SK-MEL-5 (cell line): ENCODE results near the gene SPEG. TPM values are rescaled to one million over a fixed set of nuclear protein-coding genes. Genes with fewer than 3 reads are reported as not detected.

Source experiments
- DNase-seq: peaks from one replicate; pipeline ENCODE4 v3.0.0-alpha.2; 2016; ENCODE audit warnings: low read depth, low spot score
- in situ Hi-C: cut with HindIII; loops from 2 replicates; pipeline ENCODE4 v1.10.0; 2016; ENCODE audit warnings: low sequenced_read_pairs, high pct_unique_total_duplicates, low pct_unique_long_range_greater_than_20kb
- total RNA-seq: library from RNA; depleted of rRNA; stranded (reverse); fragments of >200 nt; shearing (Covaris generic); gene quantifications from 2 replicates; pipeline ENCODE4 v1.2.3, GENCODE V29; 2014

SPEG gene
- total RNA-seq, 1 experiment from 2014 or later = 1.9 TPM

GRCh38 chr2:219478916-219479315, 44.3 kb downstream of the SPEG start:
- DNase-seq = no peak
- in situ Hi-C loops = no loop called here

- in situ Hi-C loops = no loop called here
- DNase-seq = no peak
Observed at GRCh38 chr2:219480004-219480403, 45.4 kb downstream of the SPEG start.

GRCh38 chr2:219482674-219483405, 48.2 kb downstream of the SPEG start:
- in situ Hi-C loops = no loop called here
- no peak for DNase-seq

- no peak for DNase-seq
- in situ Hi-C loops = no loop called here
Observed at GRCh38 chr2:219483451-219484342, 49.1 kb downstream of the SPEG start.

GRCh38 chr2:219484343-219485200, 49.9 kb downstream of the SPEG start:
- in situ Hi-C loops = no loop called here
- no peak for DNase-seq

GRCh38 chr2:219485201-219485580, 50.5 kb downstream of the SPEG start:
- DNase-seq = no peak
- in situ Hi-C loops = no loop called here

- in situ Hi-C loops = no loop called here
- DNase-seq = no peak
Observed at GRCh38 chr2:219486380-219486959, 51.8 kb downstream of the SPEG start.

- in situ Hi-C loops = no loop called here
- no peak for DNase-seq
Observed at GRCh38 chr2:219488149-219488843, 53.7 kb downstream of the SPEG start.

- no peak for DNase-seq
- in situ Hi-C loops = no loop called here
Observed at GRCh38 chr2:219488844-219489194, 54.2 kb downstream of the SPEG start.

- in situ Hi-C loops = no loop called here
- no peak for DNase-seq
Observed at GRCh38 chr2:219489315-219489714, 54.7 kb downstream of the SPEG start.

- no peak for DNase-seq
- in situ Hi-C loops = no loop called here
Observed at GRCh38 chr2:219490186-219490585, 55.5 kb downstream of the SPEG start.

- in situ Hi-C loops = no loop called here
Observed at GRCh38 chr2:219490600-219491130, 56.0 kb downstream of the SPEG start.

GRCh38 chr2:219491278-219491963, 56.8 kb downstream of the SPEG start:
- no peak for DNase-seq
- in situ Hi-C loops = no loop called here

More at GRCh38 chr2:219490600-219491130, 56.0 kb downstream of the SPEG start:
- no peak for DNase-seq

- no peak for DNase-seq
- in situ Hi-C loops = no loop called here
Observed at GRCh38 chr2:219492575-219492974, 57.9 kb downstream of the SPEG start.

- in situ Hi-C loops = no loop called here
- no peak for DNase-seq
Observed at GRCh38 chr2:219493086-219493485, 58.4 kb downstream of the SPEG start.

GRCh38 chr2:219494952-219495530, 60.4 kb downstream of the SPEG start:
- no peak for DNase-seq
- in situ Hi-C loops = no loop called here
